NCI-H524 (cell line): ENCODE measurements around the gene C15orf40.
"Not testable (repeated sequence)": the region's sequence is repeated elsewhere in the genome, so short reads cannot be mapped to it uniquely, and the experiment has no call there.

Experiments
- DNase-seq, 2 experiments: peaks; one replicate each; lab custom pipeline; 2025; lab: John Stamatoyannopoulos, UW

The C15orf40 gene

GRCh38 chr15:83011271-83012075 is at the start of gene C15orf40:
C15orf40 (minus strand) TSS chr15:83011639; CDS start chr15:83011607, 32 bp downstream.
- peak; percentile 90 to 94 for DNase-seq

- no peak for DNase-seq
Measured at GRCh38 chr15:83057696-83058376, 46.4 kb upstream of the C15orf40 start.

DNA sequence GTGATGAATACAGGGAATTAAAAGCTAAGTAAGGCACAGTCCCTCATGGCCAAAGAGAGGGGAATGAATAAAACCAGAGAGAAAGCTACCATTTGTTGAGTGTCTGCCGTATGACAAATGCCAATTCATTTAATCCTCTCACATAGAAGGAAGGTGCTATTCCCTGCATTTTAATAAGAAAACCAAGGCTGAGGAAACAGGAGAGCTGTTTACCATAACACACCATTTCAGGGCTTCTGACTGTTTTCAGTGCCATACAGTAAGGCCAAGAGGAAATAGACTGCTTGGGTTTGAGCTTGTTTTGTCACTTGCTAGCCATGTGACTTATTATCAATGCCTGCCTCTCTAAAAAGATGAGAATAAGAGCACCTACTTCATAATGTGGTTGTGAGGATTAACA is 45.6 kb upstream of the C15orf40 start:
- DNase-seq = no peak

DNA sequence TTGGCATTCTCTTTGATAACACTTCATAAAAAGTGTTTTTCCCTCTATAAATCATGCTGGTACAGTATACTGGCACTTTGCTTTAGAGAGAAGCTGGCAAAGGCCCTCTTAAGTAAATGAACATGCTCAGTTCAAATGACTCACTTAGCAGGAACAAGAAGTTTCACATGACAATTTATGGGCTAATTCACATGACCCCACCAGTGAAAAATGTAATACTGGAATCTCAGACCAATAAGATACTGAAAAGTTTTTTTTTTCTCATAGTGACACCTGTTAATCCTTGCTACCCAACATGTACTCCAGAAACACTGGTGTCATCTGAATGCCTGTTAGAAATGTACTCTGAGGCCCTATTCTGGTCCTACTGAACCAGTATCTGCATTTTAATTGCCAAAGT is 41.7 kb upstream of the C15orf40 start:
- DNase-seq = no peak

GRCh38 chr15:83046558-83047127 is 35.2 kb upstream of the C15orf40 start:
- DNase-seq = no peak

- DNase-seq = no peak
Measured at GRCh38 chr15:83044156-83044555, 32.7 kb upstream of the C15orf40 start.

DNA sequence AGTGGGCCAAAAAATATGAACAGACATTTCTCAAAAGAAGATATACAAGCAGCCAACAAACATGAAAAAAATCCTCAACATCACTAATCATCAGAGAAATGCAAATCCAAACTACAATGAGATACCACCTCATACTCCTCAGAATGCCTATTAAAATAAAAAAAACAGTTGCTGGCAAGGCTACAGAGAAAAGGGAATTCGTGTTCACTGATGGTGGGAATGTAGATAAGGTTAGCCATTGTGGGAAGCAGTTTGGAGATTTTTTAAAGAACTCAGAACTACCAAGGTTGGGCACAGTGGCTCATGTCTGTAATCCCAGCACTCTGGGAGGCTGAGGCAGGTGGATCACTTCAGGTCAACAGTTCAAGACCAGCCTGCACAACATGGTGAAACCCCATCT is 27.8 kb upstream of the C15orf40 start:
- DNase-seq = no peak

DNA sequence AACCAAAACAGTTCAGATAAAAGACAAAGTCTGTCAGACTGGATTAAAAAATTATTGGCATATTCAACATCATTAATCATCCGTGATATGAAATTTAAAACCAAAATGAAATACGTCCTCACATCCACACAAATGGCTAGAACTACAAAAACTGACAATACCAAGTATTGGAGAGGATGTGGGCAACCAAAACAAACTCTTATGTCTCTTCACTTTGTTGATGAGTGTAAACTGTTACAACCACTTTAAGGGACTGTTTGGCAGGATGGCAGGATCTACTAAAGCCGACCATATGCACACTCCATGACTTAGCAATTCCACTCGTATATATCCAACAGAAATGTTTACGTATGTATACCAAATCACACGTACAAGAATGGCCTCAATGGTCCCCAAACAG is 24.8 kb upstream of the C15orf40 start:
- no peak for DNase-seq

GRCh38 chr15:83031234-83031633 is 19.8 kb upstream of the C15orf40 start:
- not testable (repeated sequence) for DNase-seq

- no peak for DNase-seq
Measured at GRCh38 chr15:83030021-83030420, 18.6 kb upstream of the C15orf40 start.

GRCh38 chr15:83018436-83018835 is 7.0 kb upstream of the C15orf40 start:
- peak in 1 of 2 experiments; percentile 60 for DNase-seq

DNA sequence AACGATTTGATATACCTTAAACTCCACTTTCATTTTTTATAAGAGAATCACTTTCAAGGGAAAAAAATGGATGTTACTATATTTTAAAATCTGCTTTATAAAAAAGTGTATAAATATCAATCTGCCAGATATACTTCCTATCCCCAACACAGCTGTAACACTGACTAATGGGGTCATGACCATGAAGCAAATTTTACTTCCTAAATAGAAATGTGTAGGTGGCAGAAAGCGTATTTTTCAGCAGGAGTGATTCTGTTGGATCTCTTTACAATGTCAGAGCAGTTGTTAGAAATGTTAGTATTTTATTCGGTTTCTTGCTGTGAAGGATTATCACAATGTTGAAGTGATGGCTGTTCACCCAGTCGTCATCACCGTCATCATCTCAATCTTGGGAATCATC is 5.5 kb upstream of the C15orf40 start:
- no peak for DNase-seq

DNA sequence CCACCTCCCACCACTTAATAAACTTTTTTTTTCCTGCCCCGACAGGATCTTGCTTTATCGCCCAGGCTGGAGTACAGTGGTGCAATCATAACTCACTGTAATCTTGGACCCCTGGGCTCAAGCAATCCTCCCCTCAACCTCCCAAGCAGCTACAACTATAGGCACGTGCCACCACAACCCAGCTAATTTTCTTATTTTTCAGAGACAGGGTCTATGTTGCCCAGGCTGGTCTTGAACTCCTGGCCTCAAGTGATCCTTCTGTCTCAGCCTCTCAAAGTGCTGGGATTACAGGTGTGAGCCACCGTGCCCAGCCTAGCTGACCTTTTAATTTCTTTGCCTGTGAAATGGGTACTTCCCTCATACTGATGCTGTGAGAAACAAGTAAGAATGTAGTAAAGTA is 3.9 kb upstream of the C15orf40 start:
- DNase-seq = no peak

DNA sequence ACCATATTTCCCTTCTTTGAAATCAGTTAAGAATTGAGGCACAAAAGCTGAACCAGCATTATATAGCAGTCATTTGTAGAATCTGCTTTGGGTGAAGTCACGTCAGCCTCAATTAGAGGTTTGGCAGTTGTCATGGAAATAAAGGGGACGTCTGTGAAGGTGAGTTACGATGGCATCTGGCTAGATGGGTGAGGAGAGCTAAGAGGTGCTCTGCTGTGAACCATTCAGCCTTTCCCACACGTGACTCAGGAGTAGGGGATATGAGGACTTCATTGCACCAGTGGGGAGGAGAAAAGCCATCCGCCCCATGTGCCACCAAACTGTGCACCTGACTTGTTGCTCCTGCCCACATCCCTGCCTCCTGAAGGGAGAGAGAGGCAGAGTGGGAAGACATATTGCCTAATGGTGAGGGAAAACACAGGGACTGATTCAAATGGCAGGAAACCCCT is 2.8 kb upstream of the C15orf40 start:
- peak in 1 of 2 experiments; percentile 30 for DNase-seq

DNA sequence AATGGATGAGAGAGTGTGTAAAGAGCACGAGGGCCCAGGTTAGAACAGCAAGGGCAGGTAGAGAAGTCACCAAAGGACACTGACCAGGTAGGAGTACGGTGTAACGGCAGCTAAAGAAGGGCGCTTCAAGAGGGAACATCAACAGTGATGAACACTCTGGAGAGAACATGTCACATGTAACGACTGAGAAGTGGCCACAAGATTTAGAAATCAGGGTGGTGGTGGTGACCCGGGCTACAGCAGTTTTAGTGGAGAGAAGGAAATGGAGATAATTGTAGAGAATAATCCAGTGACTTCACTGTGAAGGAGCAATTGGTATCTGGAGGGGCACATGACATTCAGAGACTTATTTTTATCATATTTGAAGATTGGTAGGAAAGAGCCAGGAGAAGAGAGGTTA is 1.2 kb upstream of the C15orf40 start:
- no peak for DNase-seq

GRCh38 chr15:83012076-83012426 is 612 bp upstream of the C15orf40 start:
- DNase-seq = no peak

DNA sequence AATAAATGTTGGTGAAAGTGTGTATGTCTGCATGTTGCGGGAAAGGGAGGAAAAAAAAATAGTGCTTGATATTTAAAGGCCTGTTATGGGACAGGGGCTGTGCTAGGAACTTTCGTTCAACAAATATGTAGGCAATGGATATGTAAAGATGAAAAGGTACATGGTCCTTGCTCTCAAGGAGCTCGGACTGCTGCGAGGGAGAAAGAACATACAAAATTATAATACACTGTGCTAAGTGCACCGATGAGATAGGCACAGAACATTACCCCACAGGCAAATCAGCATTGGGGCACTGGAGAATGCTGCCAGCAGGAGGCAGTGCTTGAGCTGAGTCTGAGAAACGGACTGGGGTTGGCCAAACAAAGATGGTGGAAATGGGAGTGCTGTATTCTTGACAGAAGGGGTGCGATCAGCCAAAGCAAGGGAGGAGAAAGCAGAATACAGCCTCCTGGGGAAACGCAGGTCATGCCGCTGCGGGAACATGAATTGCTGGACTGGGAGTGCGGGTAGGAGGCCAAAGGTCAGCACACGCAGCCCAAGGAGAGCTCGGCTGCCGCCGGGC is 649 bp downstream of the C15orf40 start:
- peak; percentile 65 to 83 for DNase-seq

- not testable (repeated sequence) for DNase-seq
Measured at GRCh38 chr15:83000672-83001031, 10.8 kb downstream of the C15orf40 start.

DNA sequence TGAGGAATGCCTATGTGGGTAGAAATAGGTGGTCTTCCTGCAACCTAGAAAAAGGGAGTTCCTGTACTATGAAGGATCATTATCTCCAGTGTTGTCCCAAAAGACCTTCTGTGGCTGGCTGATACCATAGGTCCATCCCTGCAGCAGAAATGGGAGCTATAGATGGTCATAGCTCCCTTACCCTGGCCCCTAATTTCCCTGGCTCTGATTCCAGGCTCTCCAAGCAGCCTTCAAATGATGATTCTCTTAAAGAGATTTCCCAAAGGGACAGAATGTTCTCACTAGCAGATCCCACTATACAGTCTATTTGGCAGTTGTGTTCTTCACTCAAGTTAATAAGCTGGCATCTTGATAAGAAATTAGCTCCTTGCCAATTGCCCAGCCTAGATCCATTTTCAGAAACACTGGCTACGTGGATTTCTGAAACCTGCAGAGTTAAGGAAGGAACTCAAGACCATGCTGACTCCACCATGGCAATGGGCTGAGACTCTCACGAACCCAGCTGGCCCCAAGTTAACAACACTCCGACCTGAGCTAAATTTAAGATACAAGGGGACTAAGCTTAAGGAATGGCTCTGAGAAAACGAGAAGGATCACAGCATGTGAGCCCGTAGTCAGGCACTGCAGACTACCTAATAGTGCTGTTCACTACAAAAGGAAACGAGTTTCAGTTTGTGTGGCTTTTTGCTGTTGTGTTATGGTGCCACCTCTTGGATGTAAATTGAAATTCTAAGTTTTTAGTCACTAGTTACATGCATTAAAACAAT is 11.4 kb downstream of the C15orf40 start:
- DNase-seq = peak; percentile 16 to 69

DNA sequence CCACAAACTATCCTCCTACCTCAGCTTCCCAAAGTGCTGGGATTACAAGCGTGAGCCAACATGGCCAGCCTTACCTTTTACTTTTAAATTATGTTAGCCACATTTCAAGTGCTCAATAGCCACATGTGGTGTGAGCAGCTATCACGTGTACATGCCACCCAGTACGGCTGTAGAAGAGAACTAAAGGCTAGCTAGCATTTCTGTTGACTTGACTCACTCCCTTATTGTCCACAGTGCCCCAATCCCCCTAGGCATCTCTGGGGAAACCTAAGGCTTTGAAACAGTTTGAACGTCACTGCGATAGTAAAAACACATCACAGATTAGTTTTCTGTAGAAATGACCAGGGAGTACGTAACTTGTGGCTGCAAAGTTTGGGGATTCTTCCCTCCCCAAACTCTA is 12.0 kb downstream of the C15orf40 start:
- no peak for DNase-seq

GRCh38 chr15:82995938-82996337 is 15.5 kb downstream of the C15orf40 start:
- DNase-seq = no peak

DNA sequence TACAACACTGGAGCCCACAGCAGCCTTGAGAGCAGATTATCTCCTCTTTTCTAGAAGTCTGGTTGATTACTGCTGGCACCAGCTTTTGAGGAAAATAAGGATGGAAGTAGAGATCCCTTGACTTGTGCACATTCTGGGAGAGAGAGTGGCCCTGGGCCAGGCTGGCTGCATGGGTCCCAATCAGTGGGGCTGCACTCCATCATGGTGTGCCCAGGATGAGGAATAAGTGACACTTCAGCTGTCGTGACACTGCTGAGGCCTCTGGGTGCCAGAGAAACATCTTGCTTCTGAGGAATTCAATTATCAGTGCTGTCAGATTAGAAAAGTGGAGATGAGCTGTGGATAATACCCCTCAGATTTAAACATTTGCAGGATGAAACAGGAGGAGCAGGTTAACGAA is 16.4 kb downstream of the C15orf40 start:
- DNase-seq = no peak
